ENCODE results near the gene SRC.

Gene SRC

GRCh38 chr20:37417617-37418467 lies 71.9 kb downstream of the SRC start:
- TF ChIP-seq CTCF (IDR thresholded peaks at IDR 0.05), result no peak

GRCh38 chr20:37418591-37419109 lies 72.7 kb downstream of the SRC start:
- no peak for TF ChIP-seq CTCF (IDR thresholded peaks at IDR 0.05)

DNA sequence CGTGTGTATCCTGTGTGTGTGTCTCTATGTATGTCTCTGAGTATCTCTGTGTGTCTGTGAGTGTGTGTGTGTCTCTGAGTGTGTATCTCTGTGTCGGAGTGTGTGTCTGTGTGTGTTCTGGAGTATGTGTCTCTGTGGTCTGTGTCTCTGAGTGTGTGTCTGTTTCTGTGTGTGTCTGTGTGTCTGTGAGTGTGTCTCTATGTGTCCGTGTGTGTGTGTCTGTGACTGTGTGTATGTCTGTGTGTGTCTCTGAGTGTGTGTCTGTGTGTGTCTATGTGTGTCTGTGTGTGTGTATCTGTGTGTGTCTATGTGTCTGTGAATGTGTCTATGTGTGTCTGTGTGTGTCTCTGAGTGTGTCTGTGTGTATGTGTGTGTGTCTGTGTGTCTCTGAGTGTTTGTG lies 73.4 kb downstream of the SRC start:
- no peak for TF ChIP-seq CTCF (IDR thresholded peaks at IDR 0.05)

DNA sequence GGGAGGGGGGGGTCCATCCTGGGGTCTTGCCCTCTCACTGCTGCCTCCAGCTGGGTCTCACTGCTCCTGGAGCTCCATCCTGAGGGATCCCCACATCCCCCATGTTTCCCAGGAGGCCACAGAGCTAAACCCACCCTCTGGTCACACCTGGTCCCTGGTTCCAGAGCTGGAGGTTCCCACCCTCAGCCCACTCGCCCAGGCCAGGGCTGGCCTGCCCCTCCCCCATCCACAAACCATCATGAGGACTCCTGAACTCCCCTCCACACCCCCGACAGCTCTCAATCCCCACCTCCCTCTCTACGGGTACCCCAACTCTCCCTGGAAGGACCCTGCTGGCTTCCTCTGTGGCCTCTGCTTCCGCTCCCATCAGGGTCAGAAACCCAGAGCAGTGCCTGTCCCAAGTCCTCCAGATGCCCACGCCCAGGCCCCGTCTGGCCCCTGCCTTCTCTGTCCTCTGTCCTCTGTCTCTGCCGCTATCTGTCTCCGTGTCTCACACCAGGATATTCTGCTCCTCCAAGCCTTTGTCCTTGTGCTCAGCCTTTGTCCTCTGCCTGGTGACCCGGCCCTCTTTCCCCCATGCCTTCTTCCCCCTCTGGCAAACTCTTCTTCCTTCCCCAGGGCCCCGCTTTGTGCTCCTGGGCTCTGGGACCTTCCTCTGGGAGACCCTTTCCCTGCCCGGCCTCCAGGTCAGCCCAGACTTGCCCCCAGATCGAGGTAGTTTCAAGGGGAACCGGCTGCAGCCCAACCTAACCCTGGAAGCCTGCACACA lies 74.0 kb downstream of the SRC start:
- no peak for TF ChIP-seq CTCF (IDR thresholded peaks at IDR 0.05)

GRCh38 chr20:37420610-37421009 lies 74.7 kb downstream of the SRC start:
- no peak for TF ChIP-seq CTCF (IDR thresholded peaks at IDR 0.05)

GRCh38 chr20:37421060-37421905 lies 75.3 kb downstream of the SRC start:
- TF ChIP-seq CTCF (IDR thresholded peaks at IDR 0.05), result no peak

DNA sequence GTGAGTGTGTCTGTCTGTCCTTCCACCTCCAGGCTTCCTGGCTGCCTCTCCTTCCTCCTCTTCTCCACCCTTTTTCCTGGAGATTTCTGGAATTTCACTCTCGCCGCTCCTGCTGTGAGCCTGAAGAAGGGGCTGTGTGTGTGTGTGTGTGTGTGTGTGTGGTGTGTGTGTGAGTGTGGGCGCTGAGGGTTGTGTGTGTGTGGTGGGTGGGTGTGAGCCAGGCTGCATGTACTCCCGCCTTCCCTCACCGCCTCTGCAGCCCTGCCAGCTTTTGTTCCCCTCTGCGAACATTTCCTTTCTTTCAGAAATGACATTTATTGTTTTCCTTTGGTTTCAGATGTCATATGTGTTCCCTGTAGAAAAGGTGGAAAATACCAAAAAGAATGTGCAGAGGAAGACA lies 76.0 kb downstream of the SRC start:
- no peak for TF ChIP-seq CTCF (IDR thresholded peaks at IDR 0.05)

All from LNCAP (cell line).